ENCODE measurements around the gene DSCAM.
"Not testable (repeated sequence)": the region's sequence is repeated elsewhere in the genome, so short reads cannot be mapped to it uniquely, and the experiment has no call there.

The DSCAM gene

DNA sequence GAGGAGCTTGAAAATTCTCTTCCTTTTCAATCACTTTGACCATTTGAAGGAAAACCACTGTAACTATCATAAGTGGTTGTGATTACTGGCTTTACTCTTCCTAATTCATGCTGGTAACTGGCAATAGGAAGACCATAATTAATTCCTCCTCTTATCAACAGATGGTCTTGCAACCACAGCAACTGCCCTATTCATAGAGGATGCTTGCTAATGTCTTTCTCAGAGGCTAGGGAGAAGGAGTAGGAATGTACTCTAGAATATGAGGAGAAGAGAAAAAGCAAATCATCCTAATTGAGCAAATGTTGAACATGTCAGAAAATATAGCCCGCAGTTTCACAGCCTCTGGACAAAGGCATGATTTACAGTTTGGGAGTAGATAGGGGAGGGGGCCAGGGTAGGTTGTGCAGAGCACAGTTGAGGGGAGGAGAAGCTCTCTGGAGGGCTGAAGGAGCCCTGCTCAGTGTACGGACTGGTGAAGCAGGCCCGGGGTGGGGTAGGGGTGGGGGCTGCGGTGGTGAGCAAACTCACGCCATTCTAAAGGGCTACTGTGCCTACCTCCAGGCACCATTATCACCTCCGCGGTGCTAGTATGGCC lies 786.8 kb downstream of the DSCAM start:
- DNase-seq: no peak

DNA sequence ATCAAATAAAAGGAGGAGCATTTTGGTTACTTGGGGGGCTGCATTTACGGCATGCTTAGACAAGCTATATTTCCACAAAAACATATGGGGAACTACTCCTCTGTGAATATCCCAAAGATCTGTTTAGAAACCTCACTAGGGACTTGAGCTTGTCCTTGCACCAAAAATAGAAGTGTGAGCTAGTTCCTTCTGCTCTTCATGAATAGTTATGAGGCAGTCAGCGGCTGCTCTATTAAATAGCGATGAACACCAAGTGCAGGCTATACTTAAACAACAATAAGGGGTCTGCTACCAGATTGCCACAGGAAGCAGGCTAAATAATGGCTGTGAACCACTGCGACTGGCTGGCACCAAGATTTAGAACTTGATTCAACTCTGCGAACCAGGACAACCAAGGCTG lies 789.6 kb downstream of the DSCAM start:
- DNase-seq: no peak

DNA sequence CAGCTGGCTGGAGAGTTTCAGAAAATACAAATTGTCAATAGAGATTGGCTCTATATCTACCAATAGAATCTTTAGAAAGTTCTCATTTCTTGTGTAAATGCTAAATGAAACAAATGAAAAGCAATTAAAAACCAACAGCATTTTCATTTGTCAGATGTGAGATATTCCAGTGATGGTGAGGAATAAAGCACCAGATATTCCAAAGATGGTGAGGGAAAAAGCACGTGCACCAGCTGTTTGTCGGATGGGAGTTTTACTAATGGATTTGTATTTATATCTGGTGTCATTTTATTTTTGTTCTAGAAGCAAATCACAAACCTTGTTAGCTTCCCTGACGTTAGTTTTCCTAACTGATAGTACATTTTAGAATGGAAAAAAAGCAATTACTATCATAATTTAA lies 790.9 kb downstream of the DSCAM start:
- no peak for DNase-seq

DNA sequence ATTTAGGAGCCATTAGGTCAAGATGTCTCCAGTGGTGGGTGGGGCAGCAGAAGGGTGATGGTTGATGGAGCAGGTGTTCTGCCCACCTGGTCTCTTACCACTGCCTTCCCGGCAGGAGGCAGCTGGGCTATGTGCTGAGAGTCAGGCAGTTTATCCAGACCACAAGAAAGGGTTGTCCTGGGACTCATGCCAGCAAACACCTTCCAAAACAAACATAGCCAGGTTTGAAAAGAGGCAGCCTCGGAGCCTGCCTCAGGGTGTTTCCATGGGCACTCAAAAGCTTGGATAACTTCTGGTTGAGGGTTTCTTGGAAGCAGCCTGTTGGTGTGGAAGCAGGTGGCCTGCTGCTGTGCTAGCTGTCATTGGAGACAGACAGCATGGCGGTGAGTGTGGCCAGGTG lies 792.6 kb downstream of the DSCAM start:
- no peak for DNase-seq

DNA sequence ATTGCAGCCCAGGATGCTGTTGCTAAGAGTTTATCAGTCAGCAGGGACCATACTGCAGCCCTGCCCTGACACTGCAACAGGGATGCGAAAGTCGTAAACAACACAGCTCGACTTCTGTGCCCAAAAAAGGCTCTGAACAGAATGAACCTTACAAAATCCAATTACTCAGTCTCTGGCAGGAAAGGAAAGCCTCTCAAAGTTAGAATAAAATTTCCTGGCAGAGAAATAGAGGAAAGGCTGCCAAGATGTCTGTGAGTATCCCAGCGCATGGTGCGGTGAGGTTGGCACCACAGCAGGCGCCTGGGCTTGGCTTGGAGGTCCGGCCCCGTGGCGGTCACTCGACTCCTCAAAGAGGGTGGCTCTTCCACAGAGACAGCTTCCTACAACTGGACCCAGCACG lies 794.0 kb downstream of the DSCAM start:
- DNase-seq: no peak

DNA sequence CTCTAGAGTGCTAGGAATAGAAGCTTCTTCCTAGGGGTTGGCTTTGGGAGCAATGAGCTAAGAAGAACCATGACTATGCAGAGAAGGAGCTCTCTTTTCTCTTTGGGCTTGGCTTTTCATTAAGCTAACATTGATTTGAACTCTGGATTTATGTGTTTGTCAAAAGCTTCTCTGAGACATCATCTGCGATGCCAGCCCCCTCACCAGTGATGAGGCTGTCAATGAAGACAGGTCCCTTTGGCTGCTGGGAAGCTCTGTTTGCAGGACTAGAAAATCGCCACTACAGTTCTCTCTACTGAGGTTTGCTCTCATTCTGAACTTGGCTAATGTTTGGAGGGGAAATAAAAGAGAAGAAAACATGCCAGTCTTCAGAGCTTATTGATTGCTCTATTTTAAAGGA lies 794.7 kb downstream of the DSCAM start:
- DNase-seq: no peak

DNA sequence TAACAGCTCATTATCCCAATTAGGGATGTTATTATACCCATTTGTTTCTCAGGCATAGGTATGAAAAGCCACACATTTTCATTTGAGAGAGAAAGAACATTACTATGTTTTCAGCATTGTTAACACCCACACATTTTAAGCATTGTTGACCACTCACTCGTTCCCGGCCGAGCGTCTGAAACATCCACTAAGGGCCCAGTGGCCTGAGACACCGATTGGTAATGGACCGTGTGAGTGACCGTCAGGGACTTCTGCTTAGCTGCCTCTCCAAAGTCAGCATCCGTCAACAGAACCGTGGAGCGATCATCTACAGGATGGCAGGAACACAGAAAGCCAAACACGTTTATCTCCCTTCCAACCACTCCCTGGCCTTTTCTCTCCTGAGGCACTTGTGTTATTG lies 795.2 kb downstream of the DSCAM start:
- no peak for DNase-seq

DNA sequence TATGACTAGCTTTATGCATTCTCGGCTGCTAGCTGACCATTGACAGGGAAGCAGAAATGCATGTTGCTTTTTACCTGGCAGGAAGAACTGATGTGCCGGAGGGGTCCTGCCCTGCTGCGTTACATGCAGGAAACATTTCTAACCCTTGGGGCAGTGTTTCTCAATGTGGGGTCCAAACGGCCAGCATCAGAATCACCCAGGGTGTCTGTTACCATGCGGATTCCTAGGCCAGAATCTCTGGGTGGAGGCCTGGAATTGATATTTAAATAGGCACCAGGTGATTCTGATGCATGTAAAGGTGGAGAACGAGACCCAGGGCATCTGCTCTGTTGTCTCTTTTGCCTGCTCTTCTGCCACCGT lies 797.0 kb downstream of the DSCAM start:
- DNase-seq: no peak

DNA sequence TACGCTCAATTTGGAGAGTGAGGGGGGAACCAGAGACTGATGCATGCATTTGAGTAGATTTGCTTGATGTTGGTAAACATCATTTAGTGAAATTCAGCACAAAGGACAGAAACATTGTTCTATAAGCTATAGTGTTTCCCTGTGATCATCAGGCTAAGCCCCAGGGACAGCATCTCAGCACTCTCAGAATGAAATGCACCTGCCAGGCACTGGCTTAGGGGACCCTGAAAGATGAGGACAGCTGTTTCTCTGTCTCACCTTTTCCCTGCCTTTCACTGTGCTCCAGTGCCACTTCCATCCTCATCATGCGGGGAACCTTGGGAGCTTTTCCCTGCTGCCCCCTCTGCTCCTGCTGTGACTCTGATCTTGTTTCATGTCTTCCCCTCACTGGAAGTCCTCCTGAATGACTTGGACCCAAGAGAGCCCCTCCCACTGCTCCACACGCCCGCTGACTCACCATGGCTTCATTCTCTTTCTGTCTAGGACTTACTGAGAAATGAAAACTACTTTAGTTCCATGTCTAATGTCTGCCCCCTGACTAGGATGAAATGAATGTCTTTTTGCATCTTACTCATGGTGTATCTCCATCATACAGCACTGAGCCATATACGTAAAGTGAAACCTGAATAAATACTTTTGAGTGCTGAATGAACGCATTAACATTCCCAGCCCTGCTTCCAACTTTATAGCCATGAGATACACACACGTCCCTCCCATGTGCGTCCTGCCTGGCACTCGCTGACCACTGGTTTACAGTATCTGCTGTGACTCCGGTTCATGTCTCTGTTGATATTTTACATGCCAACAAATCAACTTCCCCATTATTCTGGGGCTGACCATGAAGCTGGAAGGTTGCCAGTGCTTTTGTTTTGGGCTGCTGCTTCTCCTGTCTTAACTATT lies 797.7 kb downstream of the DSCAM start:
- DNase-seq: no peak

DNA sequence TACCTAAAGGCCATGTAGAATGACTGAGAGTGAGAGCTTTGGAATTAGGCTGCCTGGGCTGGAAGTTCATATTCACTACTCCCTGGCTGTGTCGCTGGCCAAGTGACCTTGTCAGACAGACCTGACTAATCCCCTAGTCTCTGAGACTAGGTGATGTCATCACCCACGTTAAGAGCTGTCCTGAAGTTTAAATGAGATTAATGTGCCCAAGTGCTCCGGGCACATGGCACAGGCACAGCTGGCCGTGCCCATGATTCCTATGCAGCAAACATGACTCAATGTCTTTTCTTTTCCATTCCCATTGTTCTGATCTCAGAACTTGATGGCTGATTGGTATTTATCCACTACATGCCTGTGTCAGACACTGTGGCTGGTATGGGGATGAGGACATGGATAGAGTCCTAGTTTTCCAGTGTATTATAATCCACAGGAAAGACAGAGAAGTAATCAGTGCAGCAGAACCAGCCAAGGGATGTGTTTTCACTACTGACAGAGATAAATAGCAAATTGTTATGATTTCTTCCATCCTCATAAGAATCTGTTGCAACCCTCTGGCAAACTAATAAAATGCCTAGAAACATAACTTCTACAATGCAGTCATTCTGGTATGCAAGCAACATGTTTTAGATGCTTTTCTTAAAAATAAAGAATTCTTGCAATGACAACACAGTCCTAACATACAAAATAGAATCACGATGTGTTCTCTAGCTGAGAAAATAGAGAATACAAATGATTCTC lies 798.8 kb downstream of the DSCAM start:
- DNase-seq: no peak

DNA sequence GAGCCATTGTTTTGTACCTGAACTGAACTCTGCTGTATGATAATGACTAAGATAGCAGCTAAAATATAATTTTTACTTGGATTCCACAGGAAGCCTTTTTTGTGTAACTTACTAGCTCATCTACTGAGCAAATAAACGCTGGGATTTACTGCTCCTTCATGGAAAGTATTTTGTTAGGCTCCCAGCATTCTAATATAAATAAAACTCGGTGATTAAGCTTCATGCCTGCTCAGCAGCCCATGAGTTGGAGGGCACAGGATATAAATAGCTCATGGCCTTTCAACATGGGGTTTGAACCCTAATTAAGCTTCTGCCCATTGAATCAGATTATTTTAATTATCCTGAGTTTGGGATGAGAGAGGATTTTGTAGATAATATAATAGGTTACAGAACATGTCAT lies 799.7 kb downstream of the DSCAM start:
- DNase-seq: no peak

DNA sequence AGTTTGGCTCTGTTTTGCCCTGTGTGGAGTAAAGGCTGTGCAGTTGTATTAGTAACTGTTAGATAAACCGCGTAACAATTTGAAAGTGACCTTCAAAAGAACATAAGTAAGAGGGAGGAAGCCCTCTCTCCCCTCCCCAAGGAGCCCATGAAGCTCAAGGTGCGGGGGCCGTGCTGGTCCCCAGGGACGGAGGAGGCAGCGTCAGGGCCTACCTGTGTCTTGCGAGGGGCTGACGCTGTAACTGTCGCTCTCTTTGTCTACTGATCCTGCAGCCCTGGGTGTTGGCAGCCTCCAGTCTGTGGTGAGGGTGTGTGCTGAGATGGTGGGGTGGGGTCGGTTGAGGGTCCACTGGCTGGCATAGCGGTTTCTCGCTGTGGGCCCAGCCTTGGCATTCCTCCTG lies 803.1 kb downstream of the DSCAM start:
- no peak for DNase-seq

DNA sequence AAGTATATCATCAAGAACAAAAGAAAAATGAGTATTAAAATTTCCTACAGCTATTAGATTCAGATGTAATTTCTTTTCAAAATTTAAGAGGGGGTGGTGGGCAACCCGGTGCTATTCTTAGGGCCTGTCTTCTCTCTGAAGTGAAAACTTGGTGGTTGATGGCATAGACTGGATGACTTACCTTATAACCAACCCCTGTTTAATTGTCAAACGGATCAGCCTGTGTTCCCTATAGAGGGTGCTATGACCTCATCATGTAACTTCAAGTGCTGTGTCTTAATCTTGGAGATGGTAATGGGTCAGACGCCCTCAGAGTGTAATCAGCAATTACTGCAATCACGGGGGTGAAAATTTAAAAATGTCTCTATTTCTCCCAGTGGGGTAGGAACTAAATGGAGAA lies 803.5 kb downstream of the DSCAM start:
- DNase-seq: no peak

DNA sequence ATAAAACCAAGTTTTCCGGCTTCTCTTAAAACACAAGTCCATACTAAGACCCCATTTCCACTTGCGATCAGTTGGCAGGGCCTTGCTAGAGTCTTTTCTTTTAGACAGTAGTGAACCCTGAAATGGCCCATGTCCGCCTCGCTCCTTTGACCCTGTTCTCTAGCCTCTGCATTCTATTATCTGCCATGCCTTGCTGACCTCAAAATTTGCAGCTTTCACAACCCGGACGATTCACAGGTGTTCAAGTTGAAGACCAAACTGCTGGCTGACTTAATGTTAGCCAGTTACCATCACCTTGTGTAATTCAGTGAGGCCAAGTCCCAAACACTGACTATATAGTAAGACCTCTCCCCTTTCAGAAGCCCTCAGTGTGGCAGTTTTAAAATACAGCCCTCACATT lies 805.5 kb downstream of the DSCAM start:
- no peak for DNase-seq

DNA sequence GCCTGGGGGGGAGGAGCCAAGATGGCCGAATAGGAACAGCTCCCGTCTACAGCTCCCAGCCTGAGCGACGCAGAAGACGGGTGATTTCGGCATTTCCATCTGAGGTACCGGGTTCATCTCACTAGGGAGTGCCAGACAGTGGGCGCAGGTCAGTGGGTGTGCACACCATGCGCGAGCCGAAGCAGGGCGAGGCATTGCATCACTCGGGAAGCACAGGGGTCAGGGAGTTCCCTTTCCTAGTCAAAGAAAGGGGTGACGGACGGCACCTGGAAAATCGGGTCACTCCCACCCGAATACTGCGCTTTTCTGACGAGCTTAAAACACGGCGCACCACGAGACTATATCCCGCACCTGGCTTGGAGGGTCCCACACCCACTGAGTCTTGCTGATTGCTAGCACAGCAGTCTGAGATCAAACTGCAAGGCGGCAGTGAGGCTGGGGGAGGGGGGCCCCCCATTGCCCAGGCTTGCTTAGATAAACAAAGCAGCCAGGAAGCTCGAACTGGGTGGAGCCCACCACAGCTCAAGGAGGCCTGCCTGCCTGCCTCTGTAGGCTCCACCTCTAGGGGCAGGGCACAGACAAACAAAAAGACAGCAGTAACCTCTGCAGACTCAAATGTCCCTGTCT lies 813.7 kb downstream of the DSCAM start:
- not testable (repeated sequence) for DNase-seq

DNA sequence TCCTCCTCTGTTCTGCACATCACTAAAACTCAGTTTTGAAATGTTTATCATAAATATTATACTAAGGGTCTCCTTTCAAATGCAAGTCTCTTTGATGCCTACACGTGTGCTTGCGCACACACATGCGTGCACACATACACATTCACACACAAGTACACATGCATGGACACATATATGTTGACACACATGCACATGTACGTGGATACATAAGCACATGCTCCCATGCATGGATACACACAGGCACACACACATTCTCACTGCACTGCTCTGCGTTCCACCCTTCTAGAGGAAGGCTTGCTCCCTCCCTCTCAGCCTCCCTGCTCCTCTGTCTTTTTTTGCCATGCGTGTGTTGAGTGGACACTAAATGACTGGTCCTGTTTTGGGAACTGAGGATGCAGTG lies 817.1 kb downstream of the DSCAM start:
- no peak for DNase-seq

DNA sequence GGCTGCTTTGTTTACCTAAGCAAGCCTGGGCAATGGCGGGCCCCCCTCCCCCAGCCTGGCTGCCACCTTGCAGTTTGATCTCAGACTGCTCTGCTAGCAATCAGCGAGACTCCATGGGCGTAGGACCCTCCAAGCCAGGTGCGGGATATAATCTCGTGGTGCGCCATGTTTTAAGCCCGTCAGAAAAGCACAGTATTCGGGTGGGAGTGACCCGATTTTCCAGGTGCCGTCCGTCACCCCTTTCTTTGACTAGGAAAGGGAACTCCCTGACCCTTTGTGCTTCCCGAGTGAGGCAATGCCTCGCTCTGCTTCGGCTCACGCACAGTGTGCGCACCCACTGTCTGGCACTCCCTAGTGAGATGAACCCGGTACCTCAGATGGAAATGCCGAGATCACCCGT lies 818.6 kb downstream of the DSCAM start:
- DNase-seq: not testable (repeated sequence)

DNA sequence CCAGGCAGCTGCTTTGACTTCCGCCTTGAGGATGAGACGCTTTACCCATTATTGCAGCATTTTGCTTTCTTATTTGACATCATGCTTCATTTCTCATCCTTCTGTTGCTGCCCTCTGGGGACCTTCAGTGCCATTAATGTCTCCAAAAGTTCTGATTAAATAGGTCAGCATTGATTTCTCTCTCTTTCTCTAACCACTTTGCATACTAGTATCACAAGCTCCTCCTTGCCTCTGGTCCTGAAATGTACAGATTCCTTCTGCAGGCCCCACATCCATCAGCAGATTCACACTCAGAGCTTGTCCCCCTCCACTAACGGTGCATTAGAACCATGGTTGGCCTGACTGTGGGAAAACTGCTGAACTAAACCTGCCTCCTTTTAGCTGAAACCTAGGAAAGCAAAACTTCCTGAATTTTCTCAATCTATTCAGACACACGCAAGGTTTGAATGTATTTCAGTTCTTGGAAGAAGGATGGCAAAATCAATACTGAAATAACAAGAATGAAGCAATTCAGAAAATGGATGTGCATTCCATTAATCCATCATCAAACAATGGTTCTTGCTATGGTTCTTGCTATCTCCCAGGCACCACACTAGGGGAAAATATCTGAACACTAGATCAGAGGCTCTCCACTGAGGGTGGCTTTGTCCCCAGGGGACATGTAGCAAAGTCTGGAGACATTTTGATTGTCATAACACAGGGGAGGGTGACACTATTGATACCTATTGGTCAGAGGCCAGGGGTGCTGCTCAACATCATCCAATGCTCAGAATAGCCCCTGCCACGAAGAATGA lies 825.2 kb downstream of the DSCAM start:
- DNase-seq: no peak

DNA sequence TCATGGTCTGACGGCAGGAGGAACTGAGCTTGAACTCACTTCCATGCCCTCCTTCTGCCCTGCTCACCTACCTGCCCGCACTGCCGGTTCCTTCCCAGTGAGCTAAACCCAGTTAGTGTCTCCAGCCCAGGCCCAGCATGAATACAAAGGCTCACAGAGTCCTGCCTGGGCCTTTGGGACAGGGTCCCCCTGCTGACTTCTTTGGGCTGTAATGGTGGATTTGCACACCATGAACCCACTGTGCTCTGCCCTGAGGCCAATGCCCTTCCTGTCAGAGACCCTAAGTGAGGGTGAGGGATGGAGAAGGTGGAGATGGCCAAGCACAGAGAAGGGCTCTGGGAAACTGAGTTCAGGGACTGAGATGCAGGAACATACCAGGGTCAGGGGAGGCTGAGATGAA lies 826.3 kb downstream of the DSCAM start:
- no peak for DNase-seq

DNA sequence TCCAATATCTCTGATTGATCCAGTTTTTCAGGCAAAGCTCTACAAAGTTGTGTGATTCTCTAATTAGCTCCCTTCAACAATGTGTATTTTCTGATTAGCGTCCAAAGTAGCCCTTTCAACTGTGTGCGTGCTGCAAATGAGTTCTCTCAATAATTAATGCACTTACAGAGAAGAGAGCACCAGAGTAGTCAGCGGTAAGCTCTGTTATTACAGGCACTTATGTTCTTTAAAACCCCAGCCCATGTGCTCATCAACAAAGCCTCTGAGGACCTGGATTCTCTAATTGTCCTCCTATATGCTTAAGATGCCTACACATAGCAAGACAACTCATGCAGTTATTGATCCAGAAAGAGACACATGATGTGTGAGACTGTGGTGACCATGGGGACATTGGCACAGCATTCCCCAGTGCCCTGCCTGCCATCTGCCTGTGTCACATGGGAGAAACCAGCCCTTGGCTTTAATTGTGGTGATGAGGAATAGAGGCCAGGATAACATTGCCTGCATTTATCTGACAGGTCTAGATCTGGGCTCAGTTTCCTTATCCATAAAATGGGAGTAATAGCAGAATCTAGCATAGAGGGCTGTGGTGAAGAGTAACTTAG lies 828.0 kb downstream of the DSCAM start:
- no peak for DNase-seq

DNA sequence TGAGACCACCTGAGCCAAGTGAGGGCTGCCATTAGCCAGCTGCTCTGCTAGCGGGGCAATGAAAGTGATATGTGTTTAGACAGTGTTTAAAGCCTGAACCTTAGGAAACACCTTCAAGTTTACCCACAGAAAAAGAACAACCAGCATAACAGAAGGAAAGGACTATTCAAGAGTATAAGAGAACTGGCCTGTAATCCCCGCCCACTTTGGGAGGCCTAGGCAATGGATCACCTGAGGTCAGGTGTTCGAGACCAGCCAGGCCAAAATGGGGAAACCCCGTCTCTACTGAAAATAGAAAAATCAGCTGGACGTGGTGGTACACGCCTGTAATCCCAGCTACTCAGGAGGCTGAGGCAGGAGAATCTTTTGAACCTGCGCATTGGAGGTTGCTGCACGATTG lies 830.3 kb downstream of the DSCAM start:
- no peak for DNase-seq

DNA sequence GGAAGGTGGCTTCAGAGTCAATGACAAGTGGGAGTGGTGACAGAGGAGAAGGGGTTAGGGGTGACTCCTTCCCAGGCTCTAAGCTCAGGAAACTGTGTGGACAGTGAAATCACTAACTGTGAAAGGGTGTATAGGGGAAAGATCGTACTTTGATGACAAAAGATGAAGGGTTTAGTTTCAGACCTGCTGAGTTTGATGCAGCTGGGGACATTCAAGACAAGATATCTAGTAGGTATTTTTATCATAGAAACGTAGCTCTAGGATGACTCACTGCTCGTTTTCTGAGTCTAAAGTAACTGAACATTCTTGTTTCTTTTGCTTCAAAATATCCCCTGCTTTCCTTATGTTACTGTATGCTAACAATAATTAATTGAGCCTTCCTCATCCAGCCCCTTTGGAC lies 830.7 kb downstream of the DSCAM start:
- no peak for DNase-seq
